ENCODE data around the gene PPA2.

GRCh38 chr4:105462576-105462975, 11.3 kb downstream of the PPA2 start:
- TF ChIP-seq CTCF (IDR thresholded peaks at IDR 0.05) (no peak), POLR2A (IDR thresholded peaks at IDR 0.05) (no peak), POLR2AphosphoS5 (IDR thresholded peaks at IDR 0.05) (no peak)
